HL-60 (cell line): ENCODE results near the gene SSMEM1.

Experiments
- POLR2AphosphoS5 ChIP-seq: IDR thresholded peaks from 2 replicates; pipeline ENCODE4 v1.6.1; 2012; ENCODE audit warnings: low read depth
- SPI1 ChIP-seq: IDR thresholded peaks from 2 replicates; pipeline ENCODE4 v1.6.1; 2012; ENCODE audit warnings: low read depth, mild to moderate bottlenecking, borderline replicate concordance
- TF ChIP-seq, protein P1 (sequence below): IDR thresholded peaks from one replicate; pipeline ENCODE4 v1.5.1; 2011; ENCODE audit warnings: low read length, control low read depth, inconsistent platforms; ENCODE audit not compliant: insufficient read depth
- TF ChIP-seq, protein P2 (sequence below): IDR thresholded peaks from 2 replicates; pipeline ENCODE4 v1.6.1; 2012; ENCODE audit warnings: low read depth; ENCODE audit not compliant: insufficient replicate concordance

DNA sequence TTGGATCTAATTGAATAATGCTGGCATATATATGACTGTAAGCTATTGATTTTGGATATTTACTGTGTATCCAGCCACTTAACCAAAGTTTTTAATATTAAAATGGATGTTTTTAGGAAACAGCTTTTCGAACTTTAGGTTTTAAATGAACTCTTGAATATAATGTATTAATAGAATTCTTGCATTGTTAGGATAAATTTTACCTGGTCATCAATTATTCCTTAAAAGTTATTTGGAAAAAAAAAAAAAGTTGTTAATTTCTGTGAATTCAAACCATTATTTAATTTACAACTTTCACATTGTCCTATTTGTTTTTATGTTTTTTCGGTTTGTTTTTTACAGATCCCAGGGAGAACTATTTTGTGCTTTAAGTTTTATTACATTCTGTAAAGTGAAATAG, 12.3 kb upstream of the SSMEM1 start:
- TF ChIP-seq, protein P1, sequence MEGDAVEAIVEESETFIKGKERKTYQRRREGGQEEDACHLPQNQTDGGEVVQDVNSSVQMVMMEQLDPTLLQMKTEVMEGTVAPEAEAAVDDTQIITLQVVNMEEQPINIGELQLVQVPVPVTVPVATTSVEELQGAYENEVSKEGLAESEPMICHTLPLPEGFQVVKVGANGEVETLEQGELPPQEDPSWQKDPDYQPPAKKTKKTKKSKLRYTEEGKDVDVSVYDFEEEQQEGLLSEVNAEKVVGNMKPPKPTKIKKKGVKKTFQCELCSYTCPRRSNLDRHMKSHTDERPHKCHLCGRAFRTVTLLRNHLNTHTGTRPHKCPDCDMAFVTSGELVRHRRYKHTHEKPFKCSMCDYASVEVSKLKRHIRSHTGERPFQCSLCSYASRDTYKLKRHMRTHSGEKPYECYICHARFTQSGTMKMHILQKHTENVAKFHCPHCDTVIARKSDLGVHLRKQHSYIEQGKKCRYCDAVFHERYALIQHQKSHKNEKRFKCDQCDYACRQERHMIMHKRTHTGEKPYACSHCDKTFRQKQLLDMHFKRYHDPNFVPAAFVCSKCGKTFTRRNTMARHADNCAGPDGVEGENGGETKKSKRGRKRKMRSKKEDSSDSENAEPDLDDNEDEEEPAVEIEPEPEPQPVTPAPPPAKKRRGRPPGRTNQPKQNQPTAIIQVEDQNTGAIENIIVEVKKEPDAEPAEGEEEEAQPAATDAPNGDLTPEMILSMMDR = no peak
- TF ChIP-seq POLR2AphosphoS5 = no peak
- TF ChIP-seq, protein P2, sequence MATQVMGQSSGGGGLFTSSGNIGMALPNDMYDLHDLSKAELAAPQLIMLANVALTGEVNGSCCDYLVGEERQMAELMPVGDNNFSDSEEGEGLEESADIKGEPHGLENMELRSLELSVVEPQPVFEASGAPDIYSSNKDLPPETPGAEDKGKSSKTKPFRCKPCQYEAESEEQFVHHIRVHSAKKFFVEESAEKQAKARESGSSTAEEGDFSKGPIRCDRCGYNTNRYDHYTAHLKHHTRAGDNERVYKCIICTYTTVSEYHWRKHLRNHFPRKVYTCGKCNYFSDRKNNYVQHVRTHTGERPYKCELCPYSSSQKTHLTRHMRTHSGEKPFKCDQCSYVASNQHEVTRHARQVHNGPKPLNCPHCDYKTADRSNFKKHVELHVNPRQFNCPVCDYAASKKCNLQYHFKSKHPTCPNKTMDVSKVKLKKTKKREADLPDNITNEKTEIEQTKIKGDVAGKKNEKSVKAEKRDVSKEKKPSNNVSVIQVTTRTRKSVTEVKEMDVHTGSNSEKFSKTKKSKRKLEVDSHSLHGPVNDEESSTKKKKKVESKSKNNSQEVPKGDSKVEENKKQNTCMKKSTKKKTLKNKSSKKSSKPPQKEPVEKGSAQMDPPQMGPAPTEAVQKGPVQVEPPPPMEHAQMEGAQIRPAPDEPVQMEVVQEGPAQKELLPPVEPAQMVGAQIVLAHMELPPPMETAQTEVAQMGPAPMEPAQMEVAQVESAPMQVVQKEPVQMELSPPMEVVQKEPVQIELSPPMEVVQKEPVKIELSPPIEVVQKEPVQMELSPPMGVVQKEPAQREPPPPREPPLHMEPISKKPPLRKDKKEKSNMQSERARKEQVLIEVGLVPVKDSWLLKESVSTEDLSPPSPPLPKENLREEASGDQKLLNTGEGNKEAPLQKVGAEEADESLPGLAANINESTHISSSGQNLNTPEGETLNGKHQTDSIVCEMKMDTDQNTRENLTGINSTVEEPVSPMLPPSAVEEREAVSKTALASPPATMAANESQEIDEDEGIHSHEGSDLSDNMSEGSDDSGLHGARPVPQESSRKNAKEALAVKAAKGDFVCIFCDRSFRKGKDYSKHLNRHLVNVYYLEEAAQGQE = no peak
- no peak for TF ChIP-seq SPI1
